ENCODE measurements around the gene LFNG.

- TF ChIP-seq CTCF (IDR thresholded peaks at IDR 0.05) = no peak
- no peak for TF ChIP-seq POLR2AphosphoS5 (IDR thresholded peaks at IDR 0.05; ENCODE audit: low read depth, low read length)
Measured at GRCh38 chr7:2508327-2509215, 11.0 kb upstream of the LFNG start.
